PC-9 (cell line): ENCODE data around the gene NLRC4. TPM values are rescaled to one million over a fixed set of nuclear protein-coding genes. Genes with fewer than 3 reads are reported as not detected.

Experiments used
- BruUV-seq: library from RNA; stranded (reverse); fragments of 400-500 nt; replicated peaks from 2 replicates; lab custom pipeline; 2021; lab: Mats Ljungman, UMichigan
- CTCF ChIA-PET: fragments of 300-600 bp; sonication (Branson Sonifier 250); formaldehyde crosslinking; loops from one replicate; lab custom pipeline; 2022; ENCODE audit warnings: antibody characterized with exemption; lab: Charles Lee
- POLR2A ChIA-PET: fragments of 300-600 bp; sonication (Branson Sonifier 250); formaldehyde crosslinking; loops from one replicate; lab custom pipeline; 2022; ENCODE audit warnings: antibody characterized with exemption; ENCODE audit not compliant: unreplicated experiment; lab: Charles Lee
- DNase-seq, 2 experiments: peaks; one replicate each; pipeline versions ENCODE4 v3.0.0 to v3.0.0-alpha.2; 2015 to 2022; ENCODE audit warnings: mixed read lengths in 1 of 2
- H2AFZ ChIP-seq: fragments of 200-600 bp; sonication (generic); 2 replicates; pipeline ENCODE4 v1.8.1; 2017; ENCODE audit warnings: antibody characterized with exemption
- H3F3A ChIP-seq: fragments of 200-600 bp; sonication (generic); 2 replicates; pipeline ENCODE4 v1.8.1; 2017; ENCODE audit warnings: antibody characterized with exemption, mild to moderate bottlenecking, low read depth; ENCODE audit not compliant: insufficient read depth
- H3K27ac ChIP-seq: fragments of 200-600 bp; sonication (generic); 2 replicates; pipeline ENCODE4 v1.6.1; 2016; ENCODE audit warnings: mixed run types
- H3K27me3 ChIP-seq: fragments of 200-600 bp; sonication (generic); 2 replicates; pipeline ENCODE4 v1.6.1; 2016; ENCODE audit warnings: low read depth, mixed run types; ENCODE audit not compliant: insufficient read depth
- H3K36me3 ChIP-seq: fragments of 200-600 bp; sonication (generic); 2 replicates; pipeline ENCODE4 v1.6.1; 2016; ENCODE audit warnings: low read depth, mixed run types
- H3K4me1 ChIP-seq: fragments of 200-600 bp; sonication (generic); replicated peaks from 2 replicates; pipeline ENCODE4 v1.6.1; 2016; ENCODE audit warnings: mixed run types; ENCODE audit not compliant: insufficient read depth
- H3K4me2 ChIP-seq: fragments of 200-600 bp; sonication (generic); 2 replicates; pipeline ENCODE4 v1.6.1; 2017; ENCODE audit warnings: mixed run types
- H3K4me3 ChIP-seq: fragments of 200-600 bp; sonication (generic); 2 replicates; pipeline ENCODE4 v1.6.1; 2016; ENCODE audit warnings: mixed run types
- H3K79me2 ChIP-seq: fragments of 200-600 bp; sonication (generic); 2 replicates; pipeline ENCODE4 v1.6.1; 2017; ENCODE audit warnings: low read depth, mixed run types
- H3K9me2 ChIP-seq: fragments of 200-600 bp; sonication (generic); 2 replicates; pipeline ENCODE4 v1.8.1; 2017; ENCODE audit warnings: mild to moderate bottlenecking; ENCODE audit not compliant: insufficient read depth
- H3K9me3 ChIP-seq: fragments of 200-600 bp; sonication (generic); 2 replicates; pipeline ENCODE4 v1.8.1; 2016; ENCODE audit warnings: low read depth; ENCODE audit not compliant: insufficient read depth
- H4K20me1 ChIP-seq: fragments of 200-600 bp; sonication (generic); 2 replicates; pipeline ENCODE4 v1.8.1; 2017; ENCODE audit not compliant: insufficient read depth
- CTCF ChIP-seq: fragments of 200-600 bp; sonication (generic); conservative IDR thresholded peaks from 2 replicates; pipeline ENCODE4 v1.6.1; 2017; ENCODE audit warnings: mixed run types, antibody characterized with exemption, mild to moderate bottlenecking, moderate library complexity
- EZH2 ChIP-seq: fragments of 200-600 bp; sonication (generic); IDR thresholded peaks from 2 replicates; pipeline ENCODE4 v1.8.0; 2017; ENCODE audit warnings: antibody characterized with exemption, low read depth
- intact Hi-C: fragments of 100-400 bp; cut with micrococcal nuclease; formaldehyde crosslinking; loops from one replicate; pipeline ENCODE4 v1.10.0; 2022; ENCODE audit not compliant: unreplicated experiment
- total RNA-seq: library from RNA; stranded (reverse); gene quantifications from 2 replicates; pipeline ENCODE4 v1.2.3, GENCODE V29; 2021

Gene NLRC4
- total RNA-seq, 1 experiment from 2014 or later = not detected

DNA sequence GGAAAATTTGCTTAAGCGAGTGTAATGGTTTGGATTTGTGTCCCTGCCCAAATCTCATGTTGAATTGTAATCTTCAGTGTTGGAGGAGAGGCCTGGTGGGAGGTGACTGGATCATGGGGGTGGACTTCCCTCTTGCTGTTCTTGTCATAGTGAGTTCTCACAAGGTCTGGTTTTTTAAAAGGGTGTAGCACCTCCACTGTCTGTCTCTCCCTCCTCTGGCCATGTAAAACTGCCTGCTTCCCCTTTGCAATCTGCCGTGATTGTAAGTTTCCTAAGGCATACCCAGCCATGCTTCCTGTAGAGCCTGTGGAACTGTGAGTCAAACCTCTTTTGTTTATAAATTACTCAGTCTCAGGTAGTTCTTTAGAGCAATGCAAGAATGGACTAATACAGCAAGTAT, 19.6 kb upstream of the NLRC4 start:
- Histone ChIP-seq H3K4me2 (no peak overlapping the region), H3K9me2 (no peaks in the 10 kb centered on the region), H4K20me1 (peaks cover 18% of the 10 kb centered on the region), H3K9me3 (no peaks in the 10 kb centered on the region), H3K4me3 (no peak overlapping the region), H3K27me3 (no peaks in the 10 kb centered on the region), H3K36me3 (0 out of 2 replicates have a peak, but pooled peaks cover 8% of the 10 kb centered on the region), H3K79me2 (peaks cover 73% of the 10 kb centered on the region), H3K4me1 (peaks cover 15% of the 10 kb centered on the region), H3K27ac (no peak overlapping the region), H3F3A (peaks cover 15% of the 10 kb centered on the region), H2AFZ (no peak overlapping the region)
- intact Hi-C loops = no loop called here
- CTCF ChIA-PET = no interaction called here
- TF ChIP-seq EZH2 (no peak), CTCF (no peak)
- POLR2A ChIA-PET = no interaction called here
- no TSS peak for BruUV-seq
- DNase-seq = no peak

- no peaks in the 10 kb centered on the region for H3K9me3 ChIP-seq
- no peaks in the 10 kb centered on the region for H3K27me3 ChIP-seq
- DNase-seq = no peak
- H2AFZ ChIP-seq = peak overlapping the region; percentile 91
- H3K79me2 ChIP-seq = peaks cover 51% of the 10 kb centered on the region
- TSS peak; percentile 31 for BruUV-seq
- H3K4me1 ChIP-seq = peaks cover 6% of the 10 kb centered on the region
- ChIA-PET POLR2A (interaction anchor here (0.6 to 0.7 kb wide), 3 partner anchors 21 to 1498 kb away, joined by 3 to 12 read pairs (median 6); no protein-coding TSS in a partner anchor), CTCF (no interaction called here)
- H4K20me1 ChIP-seq = no peaks in the 10 kb centered on the region
- TF ChIP-seq EZH2 (no peak), CTCF (no peak)
- 0 out of 2 replicates have a peak, but pooled peaks cover 6% of the 10 kb centered on the region for H3K36me3 ChIP-seq
- intact Hi-C loops = no loop called here
- peak overlapping the region; percentile 89 for H3K4me2 ChIP-seq
- H3F3A ChIP-seq = no peaks in the 10 kb centered on the region
- H3K4me3 ChIP-seq = peak overlapping the region; percentile 93
- H3K27ac ChIP-seq = no peak overlapping the region
- no peaks in the 10 kb centered on the region for H3K9me2 ChIP-seq
Measured at GRCh38 chr2:32278478-32278853, 13.8 kb upstream of the NLRC4 start.

- Histone ChIP-seq H2AFZ (peak within 1 kb of the TSS; percentile 91), H3K4me3 (peak within 1 kb of the TSS; percentile 93), H3K27ac (peak within 1 kb of the TSS; percentile 69), H3K9me3 (no peaks in the 10 kb centered on the region), H3K9me2 (no peaks in the 10 kb centered on the region), H3K36me3 (0 out of 2 replicates have a peak, but pooled peaks cover 6% of the 10 kb centered on the region), H3K27me3 (no peaks in the 10 kb centered on the region), H3K4me2 (peak within 1 kb of the TSS; percentile 89), H3K79me2 (peaks cover 48% of the 10 kb centered on the region), H4K20me1 (no peaks in the 10 kb centered on the region), H3F3A (no peaks in the 10 kb centered on the region), H3K4me1 (peaks cover 6% of the 10 kb centered on the region)
- DNase-seq = peak; percentile 85 to 87
- no peak for TF ChIP-seq EZH2
- no peak for TF ChIP-seq CTCF
- ChIA-PET POLR2A (interaction anchor here (0.6 to 0.7 kb wide), 3 partner anchors 21 to 1498 kb away, joined by 3 to 12 read pairs (median 6); no protein-coding TSS in a partner anchor), CTCF (no interaction called here)
- no TSS peak for BruUV-seq
- intact Hi-C loops = no loop called here
Measured at GRCh38 chr2:32277674-32278477, 13.2 kb upstream of the NLRC4 start, which contains the start of gene YIPF4. Gene YIPF4, plus strand, starts transcription at chr2:32277904. Its CDS starts 252 bp downstream, at chr2:32278156.
